Measurements from ENCODE around the gene USP48.

GRCh38 chr1:21681426-21681825 is 101.5 kb downstream of the USP48 start:
- TF ChIP-seq POLR2AphosphoS5 (IDR thresholded peaks at IDR 0.05) (no peak), CTCF (IDR thresholded peaks at IDR 0.05 in 8 of 11, conservative IDR thresholded peaks at IDR 0.05 in 3 of 11) (no peak)

All from spleen (tissue), 7 donors.